ENCODE results near the gene TMEM147. TPM values are rescaled to one million over a fixed set of nuclear protein-coding genes. Genes with fewer than 3 reads are reported as not detected.

The TMEM147 gene
- total and polyA plus RNA-seq, 4 donors: 18.1 to 97.4 (median 44.7) TPM

DNA sequence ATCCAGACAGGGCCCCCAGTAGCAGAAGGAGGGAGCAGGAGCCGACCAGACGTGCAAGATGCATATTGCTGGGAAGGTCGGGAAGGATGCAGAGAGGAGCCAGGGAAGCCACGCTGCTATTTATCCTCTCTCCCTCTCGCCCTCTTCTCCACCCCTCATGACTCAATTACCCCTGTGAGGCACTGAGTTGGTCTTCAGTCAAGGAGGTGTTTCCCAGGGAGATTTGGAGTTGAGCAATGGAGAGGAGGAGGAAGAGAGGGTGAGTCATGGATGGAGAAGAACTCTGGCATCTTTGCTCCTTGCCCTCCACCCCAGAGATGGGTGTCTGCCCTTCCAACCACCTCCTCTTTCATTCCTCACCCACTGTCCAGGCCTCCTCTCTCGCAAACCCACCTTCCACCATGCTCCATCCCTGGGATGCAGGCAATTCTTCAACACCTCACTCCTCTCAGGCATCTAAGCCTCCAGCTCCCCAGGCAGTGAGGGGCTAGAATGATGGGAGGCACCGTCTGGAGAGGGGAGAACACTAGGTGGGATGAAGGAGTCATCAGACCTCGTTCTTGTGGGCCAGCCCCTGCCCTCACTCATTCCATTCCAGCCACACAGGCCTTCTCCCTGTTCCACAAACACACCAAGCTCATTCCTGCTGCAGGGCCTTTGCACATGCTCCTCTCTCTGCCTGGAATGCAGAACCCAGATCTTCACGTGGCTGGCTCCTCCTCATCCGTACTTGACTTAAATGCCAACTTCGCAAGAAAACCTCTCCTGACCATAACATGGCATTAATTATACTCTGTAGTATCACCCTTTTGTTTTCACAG, 17.0 kb upstream of the TMEM147 start, which contains the start of gene SBSN (continued):
- TF ChIP-seq ATF3 (IDR thresholded peaks at IDR 0.05) (no peak), HNF4G (IDR thresholded peaks at IDR 0.05) (no peak), FOXA2 (IDR thresholded peaks at IDR 0.05) (no peak), NR2F2 (IDR thresholded peaks at IDR 0.05) (no peak), HNF4A (conservative IDR thresholded peaks at IDR 0.05) (no peak)

DNA sequence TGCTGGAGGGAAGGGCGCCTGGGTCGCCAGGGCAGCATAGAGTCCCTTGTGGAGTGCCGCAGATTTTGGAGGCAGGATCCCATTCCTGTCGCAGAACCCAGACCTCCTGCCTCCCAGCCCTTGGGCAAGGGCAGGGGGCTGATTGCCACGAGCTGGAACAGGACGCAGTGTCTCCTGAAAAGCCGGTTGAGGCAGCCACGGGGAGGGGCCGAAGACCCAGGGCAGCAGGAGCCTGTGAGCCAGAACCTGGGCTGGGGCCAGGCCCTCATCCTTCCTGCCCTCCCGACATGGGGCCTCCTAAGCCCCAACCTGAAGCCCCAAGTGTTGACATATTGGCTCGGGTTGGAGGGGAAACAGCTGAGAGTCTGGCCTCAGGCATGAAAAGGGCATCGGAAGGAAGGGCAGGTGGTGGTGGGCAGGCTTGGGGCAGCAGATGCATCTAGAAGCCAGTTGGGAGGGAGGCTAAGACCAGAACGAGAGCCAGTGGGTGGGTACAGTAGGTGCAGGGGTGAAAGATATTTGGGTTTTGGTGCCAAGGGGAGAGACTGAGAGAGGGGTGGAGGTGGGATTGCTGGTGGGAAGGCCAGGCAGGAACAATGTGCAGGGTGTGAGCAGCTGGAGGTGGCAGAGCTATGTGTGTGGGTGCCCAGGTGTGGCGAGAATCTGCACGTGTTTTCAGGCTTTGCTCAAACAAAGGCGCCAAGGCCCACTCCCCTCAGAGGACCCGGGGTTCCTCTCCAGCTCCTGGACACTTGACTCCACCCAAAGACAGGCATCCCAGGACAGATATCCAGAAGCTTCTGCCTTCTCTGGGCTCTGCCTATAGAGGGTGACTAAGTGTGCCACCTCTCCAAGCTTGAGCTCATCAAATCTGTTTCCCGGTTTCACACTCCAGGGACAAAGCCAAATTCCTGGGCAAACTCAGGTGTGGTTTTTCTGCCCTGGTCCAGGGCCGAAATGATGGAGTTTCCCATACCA, 15.9 kb upstream of the TMEM147 start:
- 59% methylated on average over 19 of the region's 19 CpGs for WGBS
- H3K4me1 ChIP-seq (ENCODE audit: control insufficient read depth in 4 of 4, insufficient read depth in 4 of 4, low read length in 3 of 4): peaks cover 0 to 7% (median 0%) of the 10 kb centered on the region in 4 donors

More for the DNA sequence above, 15.9 kb upstream of the TMEM147 start:
- Histone ChIP-seq H3K36me3 (ENCODE audit: control insufficient read depth in 4 of 4, insufficient read depth in 3 of 4, low read depth in 1 of 4, low read length in 3 of 4) (no peaks in the 10 kb centered on the region), H3K9ac (ENCODE audit: low read depth in 1 of 2, low read length in 2 of 2) (no peak overlapping the region), H3K4me3 (ENCODE audit: low read depth in 1 of 3, low read length in 3 of 3) (no peak overlapping the region), H3K9me3 (ENCODE audit: control insufficient read depth in 4 of 4, low read length in 3 of 4) (no peaks in the 10 kb centered on the region), H3K27me3 (ENCODE audit: control insufficient read depth in 4 of 4, insufficient read depth in 4 of 4, low read length in 3 of 4) (peaks cover 0 to 5% (median 1%) of the 10 kb centered on the region in 4 donors), H3K27ac (ENCODE audit: low read depth in 1 of 2, low read length in 2 of 2) (no peak overlapping the region)
- DNase-seq (ENCODE audit: low spot score): no peak
- TF ChIP-seq ATF3 (IDR thresholded peaks at IDR 0.05) (no peak), FOXA1 (IDR thresholded peaks at IDR 0.05) (no peak), HNF4A (conservative IDR thresholded peaks at IDR 0.05) (no peak), SP1 (IDR thresholded peaks at IDR 0.05) (no peak), NR2F2 (IDR thresholded peaks at IDR 0.05) (no peak), TAF1 (conservative IDR thresholded peaks at IDR 0.05) (no peak), YY1 (IDR thresholded peaks at IDR 0.05) (no peak), HNF4G (IDR thresholded peaks at IDR 0.05) (no peak), EGR1 (IDR thresholded peaks at IDR 0.05; ENCODE audit: low read depth in 2 of 2) (no peak), RAD21 (IDR thresholded peaks at IDR 0.05) (no peak), JUND (IDR thresholded peaks at IDR 0.05) (no peak), RXRA (IDR thresholded peaks at IDR 0.05) (no peak), FOXA2 (IDR thresholded peaks at IDR 0.05) (no peak), GABPA (IDR thresholded peaks at IDR 0.05 in 1 of 2, conservative IDR thresholded peaks at IDR 0.05 in 1 of 2) (no peak)
- TF ChIP-seq, protein P1, sequence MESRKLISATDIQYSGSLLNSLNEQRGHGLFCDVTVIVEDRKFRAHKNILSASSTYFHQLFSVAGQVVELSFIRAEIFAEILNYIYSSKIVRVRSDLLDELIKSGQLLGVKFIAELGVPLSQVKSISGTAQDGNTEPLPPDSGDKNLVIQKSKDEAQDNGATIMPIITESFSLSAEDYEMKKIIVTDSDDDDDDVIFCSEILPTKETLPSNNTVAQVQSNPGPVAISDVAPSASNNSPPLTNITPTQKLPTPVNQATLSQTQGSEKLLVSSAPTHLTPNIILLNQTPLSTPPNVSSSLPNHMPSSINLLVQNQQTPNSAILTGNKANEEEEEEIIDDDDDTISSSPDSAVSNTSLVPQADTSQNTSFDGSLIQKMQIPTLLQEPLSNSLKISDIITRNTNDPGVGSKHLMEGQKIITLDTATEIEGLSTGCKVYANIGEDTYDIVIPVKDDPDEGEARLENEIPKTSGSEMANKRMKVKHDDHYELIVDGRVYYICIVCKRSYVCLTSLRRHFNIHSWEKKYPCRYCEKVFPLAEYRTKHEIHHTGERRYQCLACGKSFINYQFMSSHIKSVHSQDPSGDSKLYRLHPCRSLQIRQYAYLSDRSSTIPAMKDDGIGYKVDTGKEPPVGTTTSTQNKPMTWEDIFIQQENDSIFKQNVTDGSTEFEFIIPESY (IDR thresholded peaks at IDR 0.05): no peak
- TF ChIP-seq, protein P2, sequence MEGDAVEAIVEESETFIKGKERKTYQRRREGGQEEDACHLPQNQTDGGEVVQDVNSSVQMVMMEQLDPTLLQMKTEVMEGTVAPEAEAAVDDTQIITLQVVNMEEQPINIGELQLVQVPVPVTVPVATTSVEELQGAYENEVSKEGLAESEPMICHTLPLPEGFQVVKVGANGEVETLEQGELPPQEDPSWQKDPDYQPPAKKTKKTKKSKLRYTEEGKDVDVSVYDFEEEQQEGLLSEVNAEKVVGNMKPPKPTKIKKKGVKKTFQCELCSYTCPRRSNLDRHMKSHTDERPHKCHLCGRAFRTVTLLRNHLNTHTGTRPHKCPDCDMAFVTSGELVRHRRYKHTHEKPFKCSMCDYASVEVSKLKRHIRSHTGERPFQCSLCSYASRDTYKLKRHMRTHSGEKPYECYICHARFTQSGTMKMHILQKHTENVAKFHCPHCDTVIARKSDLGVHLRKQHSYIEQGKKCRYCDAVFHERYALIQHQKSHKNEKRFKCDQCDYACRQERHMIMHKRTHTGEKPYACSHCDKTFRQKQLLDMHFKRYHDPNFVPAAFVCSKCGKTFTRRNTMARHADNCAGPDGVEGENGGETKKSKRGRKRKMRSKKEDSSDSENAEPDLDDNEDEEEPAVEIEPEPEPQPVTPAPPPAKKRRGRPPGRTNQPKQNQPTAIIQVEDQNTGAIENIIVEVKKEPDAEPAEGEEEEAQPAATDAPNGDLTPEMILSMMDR (IDR thresholded peaks at IDR 0.05; ENCODE audit: low read depth, low read length, missing input control): no peak
- TF ChIP-seq, protein P3, sequence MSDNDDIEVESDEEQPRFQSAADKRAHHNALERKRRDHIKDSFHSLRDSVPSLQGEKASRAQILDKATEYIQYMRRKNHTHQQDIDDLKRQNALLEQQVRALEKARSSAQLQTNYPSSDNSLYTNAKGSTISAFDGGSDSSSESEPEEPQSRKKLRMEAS (IDR thresholded peaks at IDR 0.05): no peak
- TF ChIP-seq, protein P4, sequence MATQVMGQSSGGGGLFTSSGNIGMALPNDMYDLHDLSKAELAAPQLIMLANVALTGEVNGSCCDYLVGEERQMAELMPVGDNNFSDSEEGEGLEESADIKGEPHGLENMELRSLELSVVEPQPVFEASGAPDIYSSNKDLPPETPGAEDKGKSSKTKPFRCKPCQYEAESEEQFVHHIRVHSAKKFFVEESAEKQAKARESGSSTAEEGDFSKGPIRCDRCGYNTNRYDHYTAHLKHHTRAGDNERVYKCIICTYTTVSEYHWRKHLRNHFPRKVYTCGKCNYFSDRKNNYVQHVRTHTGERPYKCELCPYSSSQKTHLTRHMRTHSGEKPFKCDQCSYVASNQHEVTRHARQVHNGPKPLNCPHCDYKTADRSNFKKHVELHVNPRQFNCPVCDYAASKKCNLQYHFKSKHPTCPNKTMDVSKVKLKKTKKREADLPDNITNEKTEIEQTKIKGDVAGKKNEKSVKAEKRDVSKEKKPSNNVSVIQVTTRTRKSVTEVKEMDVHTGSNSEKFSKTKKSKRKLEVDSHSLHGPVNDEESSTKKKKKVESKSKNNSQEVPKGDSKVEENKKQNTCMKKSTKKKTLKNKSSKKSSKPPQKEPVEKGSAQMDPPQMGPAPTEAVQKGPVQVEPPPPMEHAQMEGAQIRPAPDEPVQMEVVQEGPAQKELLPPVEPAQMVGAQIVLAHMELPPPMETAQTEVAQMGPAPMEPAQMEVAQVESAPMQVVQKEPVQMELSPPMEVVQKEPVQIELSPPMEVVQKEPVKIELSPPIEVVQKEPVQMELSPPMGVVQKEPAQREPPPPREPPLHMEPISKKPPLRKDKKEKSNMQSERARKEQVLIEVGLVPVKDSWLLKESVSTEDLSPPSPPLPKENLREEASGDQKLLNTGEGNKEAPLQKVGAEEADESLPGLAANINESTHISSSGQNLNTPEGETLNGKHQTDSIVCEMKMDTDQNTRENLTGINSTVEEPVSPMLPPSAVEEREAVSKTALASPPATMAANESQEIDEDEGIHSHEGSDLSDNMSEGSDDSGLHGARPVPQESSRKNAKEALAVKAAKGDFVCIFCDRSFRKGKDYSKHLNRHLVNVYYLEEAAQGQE (IDR thresholded peaks at IDR 0.05): no peak
